Stimulated activated CD8-positive, alpha-beta memory T cell treated with anti-CD3 and anti-CD28 coated beads, Interleukin-15, amount 100 ng/mL, for 24 hours (primary cell): ENCODE results near the gene PNPLA7.

ENCODE experiments used
- DNase-seq: peaks from one replicate; pipeline ENCODE4 v3.0.0-alpha.2; 2020; ENCODE audit warnings: low read depth

Gene PNPLA7

GRCh38 chr9:137494104-137494544 is 56.1 kb downstream of the PNPLA7 start:
- no peak for DNase-seq

- no peak for DNase-seq
These were observed 56.7 kb downstream of the PNPLA7 start for GRCh38 chr9:137493364-137494103.

- no peak for DNase-seq
These were observed 57.5 kb downstream of the PNPLA7 start for GRCh38 chr9:137492464-137493363.

GRCh38 chr9:137491735-137492432 is 58.3 kb downstream of the PNPLA7 start:
- DNase-seq: no peak

- DNase-seq: no peak
These were observed 59.5 kb downstream of the PNPLA7 start for GRCh38 chr9:137490532-137491186.

- DNase-seq: no peak
These were observed 61.3 kb downstream of the PNPLA7 start for GRCh38 chr9:137488906-137489305.

GRCh38 chr9:137488327-137488653 is 61.9 kb downstream of the PNPLA7 start:
- DNase-seq: no peak

GRCh38 chr9:137487454-137488326 is 62.5 kb downstream of the PNPLA7 start:
- DNase-seq: no peak

GRCh38 chr9:137486545-137487453 is 63.4 kb downstream of the PNPLA7 start:
- DNase-seq: no peak

GRCh38 chr9:137486141-137486490 is 64.1 kb downstream of the PNPLA7 start:
- no peak for DNase-seq

- DNase-seq: no peak
These were observed 64.7 kb downstream of the PNPLA7 start for GRCh38 chr9:137485343-137486140.

GRCh38 chr9:137484551-137485315 is 65.5 kb downstream of the PNPLA7 start:
- no peak for DNase-seq

GRCh38 chr9:137482094-137482781 is 68.0 kb downstream of the PNPLA7 start:
- no peak for DNase-seq

- no peak for DNase-seq
These were observed 69.2 kb downstream of the PNPLA7 start for GRCh38 chr9:137480686-137481683.

- DNase-seq: no peak
These were observed 70.1 kb downstream of the PNPLA7 start for GRCh38 chr9:137479892-137480685.
